GM18873 (cell line): ENCODE data around the gene KBTBD12.

Source experiments
- ATAC-seq: cut with Tn5 transposase; IDR thresholded peaks from one replicate; pipeline ENCODE4 v1.9.1; 2021; ENCODE audit warnings: mild to moderate bottlenecking, moderate library complexity, moderate number of reproducible peaks; ENCODE audit not compliant: unreplicated experiment, low FRiP score

The KBTBD12 gene

DNA sequence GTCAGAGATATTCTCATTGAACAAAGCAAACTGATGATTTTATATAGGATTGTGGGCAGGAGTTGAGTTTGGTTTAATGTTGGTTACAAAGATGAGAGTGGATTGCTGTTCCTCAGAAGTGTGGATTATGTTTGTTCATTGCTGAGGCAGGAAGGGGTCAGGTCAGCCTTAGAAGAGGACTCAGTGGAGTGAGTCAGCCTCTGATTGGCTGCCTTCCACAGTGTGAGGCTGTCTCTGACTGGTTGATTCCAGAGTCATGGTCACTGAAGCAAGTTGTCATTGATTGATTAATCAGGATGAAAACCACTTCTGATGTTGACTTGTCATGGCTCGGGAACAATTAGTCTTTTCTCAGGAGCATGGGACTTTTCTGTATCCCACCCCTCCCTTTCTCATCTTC, 36.2 kb downstream of the KBTBD12 start:
- no peak for ATAC-seq

DNA sequence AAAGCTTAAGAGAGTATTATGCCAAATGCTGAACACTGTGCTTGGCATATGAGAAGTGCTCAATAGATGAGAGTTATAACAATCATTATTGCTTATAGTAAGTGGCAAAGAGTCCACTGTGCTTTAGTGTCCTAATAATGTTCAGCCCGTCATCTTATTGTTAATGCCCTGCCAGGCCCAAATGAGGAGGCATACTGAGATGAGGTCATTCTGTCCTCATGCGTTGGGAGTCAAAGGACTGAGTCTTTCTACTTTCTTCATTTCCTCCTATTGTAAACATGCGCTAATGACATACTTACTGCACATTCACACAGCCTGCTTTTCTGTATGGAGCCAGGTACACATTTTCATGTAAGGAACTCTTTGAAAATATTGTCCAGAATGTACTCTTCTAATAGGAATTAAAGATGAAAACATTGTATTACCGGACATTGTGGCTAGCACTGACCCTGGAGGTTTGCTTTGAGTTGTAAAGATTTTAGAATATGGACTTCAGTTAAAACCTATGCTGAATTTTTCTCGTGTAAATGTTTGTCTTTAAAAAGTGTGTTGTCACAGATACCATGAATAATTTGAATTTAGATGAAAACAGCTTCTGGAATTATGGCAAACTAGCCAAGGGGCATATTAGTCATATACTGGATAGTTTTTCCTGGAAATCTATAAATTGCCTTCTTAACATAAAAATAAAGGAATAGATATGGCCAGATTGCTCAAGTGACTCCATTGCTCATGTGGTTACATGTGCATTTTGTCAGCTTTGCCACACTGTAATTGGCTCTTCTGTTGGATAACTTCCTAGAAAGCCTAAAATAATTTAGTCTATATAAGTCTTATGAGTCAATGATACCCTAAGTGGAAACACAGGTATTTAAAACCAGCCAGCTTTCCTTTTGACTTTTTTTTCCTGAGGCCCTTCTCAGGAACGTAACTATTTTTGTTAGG, 38.3 kb downstream of the KBTBD12 start:
- no peak for ATAC-seq

DNA sequence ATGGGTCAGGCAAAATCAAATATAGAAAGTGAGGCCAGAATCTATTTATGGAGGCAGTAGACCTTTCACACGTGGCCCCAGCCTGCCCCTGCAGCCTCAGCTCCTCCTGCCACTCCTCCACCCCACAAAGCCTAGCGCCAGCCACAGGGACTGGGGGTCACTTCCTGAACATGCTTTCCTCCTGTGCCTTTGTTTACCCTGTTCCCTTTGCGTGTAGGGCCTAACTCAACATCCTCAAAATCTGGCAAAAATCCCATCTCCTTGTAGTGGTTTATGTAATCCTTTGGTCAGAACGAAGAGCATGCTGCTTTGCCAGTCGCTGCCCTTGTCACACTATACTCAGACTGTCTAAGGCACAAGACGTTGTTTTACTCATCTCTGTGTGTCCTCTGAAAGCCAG, 39.6 kb downstream of the KBTBD12 start:
- ATAC-seq, result no peak

DNA sequence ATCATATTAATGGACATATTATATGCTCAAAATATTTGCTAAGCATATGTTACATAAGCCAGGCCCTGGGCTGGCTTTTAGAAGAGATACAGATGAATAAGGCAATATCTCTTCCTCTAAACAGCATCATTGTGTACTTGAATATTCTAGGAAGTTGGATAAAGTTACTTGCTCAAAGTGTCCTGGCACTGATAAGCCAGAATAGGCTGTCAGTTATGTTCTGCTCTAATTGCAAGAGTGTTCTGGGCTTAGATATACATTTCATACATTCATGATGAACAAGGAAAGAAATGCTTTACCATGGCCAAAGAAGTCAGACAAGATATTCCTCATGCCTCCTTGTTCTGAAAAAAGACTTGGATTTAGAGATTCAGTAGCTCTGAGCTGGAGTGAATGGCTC, 40.7 kb downstream of the KBTBD12 start:
- ATAC-seq, result no peak

DNA sequence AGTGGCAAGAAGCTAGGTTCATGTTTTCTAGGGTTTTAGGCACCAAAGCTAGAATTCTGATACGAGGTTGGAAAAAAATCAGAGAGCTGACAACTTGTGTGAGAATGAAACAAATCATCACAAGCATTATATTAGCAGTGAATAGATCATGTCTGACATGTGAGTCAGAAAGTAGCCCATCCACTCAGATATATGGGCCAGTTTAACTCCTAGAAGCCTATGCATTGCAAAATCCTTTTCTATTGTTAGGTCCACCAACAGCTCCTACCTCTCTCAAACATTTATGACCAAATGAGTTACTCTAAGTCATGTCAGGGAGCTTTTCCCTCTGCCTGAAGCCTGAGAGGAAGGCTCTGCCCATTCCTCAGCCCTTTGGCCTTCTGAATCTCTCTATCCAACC, 44.0 kb downstream of the KBTBD12 start:
- ATAC-seq, result no peak

DNA sequence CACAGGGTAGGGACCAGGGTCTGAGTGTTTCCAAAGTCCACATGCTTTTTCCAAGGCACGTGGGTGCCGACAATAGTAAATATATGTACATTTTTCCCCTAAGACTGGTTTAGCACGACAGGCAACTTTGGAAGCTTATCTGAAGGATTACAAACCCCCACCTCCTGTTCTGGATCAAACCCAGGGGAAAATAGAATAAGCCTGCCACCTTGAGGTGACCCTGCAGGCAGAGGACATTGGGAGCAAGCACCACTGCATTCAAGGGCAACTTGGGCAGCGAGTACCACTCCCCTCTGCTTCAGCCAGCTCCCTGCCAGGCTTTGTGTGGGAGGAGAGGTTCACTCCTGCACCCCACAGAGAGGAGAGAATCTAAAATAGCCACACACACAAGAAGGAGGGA, 44.8 kb downstream of the KBTBD12 start:
- no peak for ATAC-seq

DNA sequence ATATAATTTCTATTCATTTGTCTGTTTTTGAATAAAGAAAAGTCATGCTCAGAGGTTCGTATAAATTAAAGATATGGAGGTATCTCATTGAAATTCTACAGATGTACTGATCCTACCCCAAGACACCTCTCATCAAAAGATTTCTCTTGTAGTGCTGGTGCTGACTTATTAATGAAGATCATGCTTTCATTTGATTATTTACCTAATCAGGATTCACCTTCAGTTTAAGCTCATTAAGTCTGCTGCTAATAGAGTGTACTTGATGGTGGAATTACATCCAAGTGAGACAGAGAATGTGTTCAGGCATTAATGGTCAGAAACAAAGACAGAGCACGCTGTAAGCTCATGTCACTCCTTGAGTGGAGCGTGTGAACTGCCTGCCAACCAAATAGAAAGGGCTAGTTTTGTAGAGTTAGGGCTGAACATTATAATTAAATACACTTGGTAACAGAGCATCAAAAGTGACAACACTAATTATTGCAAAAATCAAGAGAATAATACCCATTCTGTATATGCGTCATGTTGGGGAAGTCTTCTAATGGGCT, 45.5 kb downstream of the KBTBD12 start:
- ATAC-seq, result no peak

DNA sequence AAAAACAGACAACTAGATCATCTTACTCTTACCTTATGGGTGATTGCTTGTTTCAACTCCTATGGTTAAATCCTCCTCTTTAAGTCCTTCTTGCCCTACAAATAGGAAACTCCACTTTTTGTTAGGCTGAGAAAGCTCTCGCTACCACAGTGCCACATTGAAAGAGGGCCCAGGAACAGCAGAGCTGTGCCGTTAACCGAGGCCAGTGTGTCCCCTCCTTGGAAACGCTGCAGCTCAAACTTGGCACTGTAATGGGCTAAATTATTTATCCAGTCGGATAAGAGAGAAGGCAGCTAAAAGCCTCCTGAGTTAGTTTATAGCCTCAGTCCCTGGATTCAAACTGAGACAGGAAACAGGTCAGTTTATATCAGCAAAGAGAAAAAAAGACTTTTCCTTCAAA, 46.1 kb downstream of the KBTBD12 start:
- no peak for ATAC-seq

DNA sequence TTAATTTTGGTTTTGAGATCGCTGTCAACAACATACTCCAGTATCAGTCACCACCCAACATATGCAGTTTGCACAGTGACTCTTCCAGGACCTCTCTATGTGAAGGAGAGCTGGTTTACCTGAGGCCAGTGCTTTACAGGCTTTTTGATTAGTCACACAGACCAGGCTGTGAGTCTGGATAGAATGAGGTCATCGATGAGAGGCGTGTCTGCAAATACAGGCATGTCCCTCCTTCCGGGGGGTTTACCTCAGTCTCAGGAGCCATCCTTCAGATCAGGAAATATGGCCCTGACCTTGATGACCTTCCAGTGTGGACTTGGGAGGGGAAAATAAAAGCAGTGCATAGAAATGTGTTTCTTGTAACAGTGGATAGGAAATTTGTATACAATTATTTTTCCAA, 46.9 kb downstream of the KBTBD12 start:
- ATAC-seq, result no peak

DNA sequence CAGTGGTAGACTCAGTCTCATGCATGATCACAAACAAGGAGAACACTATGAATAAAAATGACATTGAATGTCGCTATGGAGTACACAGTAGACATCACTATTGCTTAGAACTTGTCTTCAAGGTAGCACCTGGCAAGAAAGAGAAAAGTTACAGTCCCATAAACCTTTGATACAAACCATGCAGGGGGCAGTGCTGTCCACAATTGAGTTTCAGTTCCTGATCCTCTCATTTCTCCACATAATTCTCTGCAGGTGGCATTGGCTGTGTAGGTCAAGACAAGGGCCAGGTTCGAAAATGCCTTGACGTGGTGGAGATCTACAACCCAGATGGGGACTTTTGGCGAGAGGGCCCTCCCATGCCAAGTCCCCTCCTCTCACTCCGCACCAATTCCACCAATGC, 47.9 kb downstream of the KBTBD12 start:
- no peak for ATAC-seq

DNA sequence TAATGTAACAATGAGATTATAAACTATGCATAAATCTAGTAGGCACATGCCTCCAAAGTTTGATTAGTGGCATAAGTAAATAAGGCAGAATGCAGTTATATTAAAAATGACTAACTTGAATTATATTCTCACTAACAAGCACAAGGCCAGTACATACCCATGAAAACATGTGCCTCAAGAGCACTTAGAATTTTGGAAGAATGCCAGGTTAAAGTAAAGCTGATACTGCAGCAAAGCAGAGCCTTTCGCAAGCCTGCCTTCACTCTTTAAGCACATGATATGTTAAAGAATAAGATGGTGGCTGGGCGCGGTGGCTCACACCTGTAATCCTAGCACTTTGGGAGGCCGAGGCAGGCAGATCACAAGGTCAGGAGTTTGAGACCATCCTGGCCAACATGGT, 49.0 kb downstream of the KBTBD12 start:
- no peak for ATAC-seq

DNA sequence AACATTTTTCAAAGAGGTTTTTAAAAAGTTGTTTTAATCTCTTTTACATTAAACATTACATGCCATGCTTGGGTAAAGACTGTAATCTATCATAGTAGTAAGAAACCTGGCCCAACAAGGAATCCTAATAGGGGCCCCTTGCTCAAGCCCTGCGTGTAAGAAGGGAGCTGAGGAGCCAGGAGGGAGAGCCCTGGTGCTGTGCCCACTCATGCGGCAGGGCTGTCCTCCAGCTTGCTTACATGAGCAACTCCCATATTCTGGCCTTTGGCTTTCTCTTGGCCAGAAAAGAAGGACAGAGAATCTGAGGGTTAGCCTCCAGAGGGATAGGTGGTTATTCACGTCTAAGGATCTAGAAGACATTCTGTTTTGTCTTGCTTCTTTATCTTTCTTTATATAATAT, 49.8 kb downstream of the KBTBD12 start:
- ATAC-seq, result no peak

DNA sequence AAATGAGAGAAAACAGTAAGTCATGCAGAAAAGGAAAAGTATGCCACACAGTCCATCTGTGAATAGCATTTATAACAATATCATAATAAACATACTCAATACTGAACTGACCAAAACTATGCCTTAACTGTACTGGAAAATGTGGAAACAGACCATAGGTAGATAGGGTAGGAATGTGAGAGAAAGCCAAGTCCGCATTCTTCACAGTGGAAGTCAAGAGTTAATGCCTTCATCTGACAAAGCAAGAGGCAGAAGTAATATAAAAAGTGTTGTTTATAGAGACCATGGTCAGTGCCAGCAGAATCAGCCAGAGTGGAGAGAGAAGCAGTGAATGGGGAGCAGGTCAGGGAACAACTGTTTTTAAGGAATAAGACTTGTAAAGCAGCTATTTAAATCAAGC, 52.3 kb downstream of the KBTBD12 start:
- no peak for ATAC-seq

DNA sequence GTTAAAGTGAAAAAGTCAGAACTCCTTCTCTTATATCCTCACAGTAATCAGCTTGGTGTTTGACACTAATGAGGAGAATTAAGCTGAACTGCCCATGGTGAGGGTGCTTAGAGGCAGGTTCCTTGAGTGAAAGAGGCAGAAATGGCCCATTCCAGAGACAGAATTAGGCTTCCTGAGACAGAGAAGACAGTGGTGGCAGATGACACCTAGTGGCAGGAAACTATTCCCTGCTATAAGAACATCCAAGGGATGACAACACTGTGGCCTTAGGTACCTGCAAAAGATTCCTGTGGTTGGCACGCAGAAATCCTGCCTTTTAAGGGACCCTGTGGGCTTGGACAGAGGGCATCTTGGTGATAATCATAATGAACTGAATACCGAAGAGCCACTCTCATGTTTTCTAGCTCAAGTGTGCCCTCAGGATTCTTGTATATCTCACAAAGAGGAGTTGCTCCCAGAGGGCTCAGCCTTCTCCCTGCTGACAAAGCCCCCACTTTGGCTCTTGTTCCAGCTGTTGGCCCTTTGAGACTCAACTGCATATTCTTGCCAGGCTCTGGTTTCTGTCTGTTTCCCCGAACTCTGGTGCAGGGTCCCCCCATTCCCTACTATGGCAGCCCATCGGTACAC, 56.0 kb downstream of the KBTBD12 start:
- ATAC-seq, result no peak

DNA sequence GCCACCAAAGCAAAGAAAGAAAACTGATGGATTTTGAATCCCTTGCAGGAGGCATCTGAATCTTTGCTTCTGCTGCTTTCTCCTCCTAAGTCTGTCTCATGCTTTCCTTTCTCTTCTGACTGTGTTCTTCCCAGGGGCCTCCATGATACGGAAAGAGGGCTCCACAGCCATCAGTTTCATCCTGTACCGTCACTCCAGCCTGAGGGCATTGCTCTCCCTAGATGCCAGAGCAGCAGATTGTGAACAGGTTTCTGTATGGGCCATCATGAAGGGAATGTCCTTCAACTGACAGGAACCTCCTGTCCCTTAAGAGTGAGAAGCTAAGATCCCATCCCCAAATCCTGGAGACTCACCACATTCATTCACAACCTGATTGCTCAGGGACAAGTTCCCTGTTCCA, 59.2 kb downstream of the KBTBD12 start:
- no peak for ATAC-seq

DNA sequence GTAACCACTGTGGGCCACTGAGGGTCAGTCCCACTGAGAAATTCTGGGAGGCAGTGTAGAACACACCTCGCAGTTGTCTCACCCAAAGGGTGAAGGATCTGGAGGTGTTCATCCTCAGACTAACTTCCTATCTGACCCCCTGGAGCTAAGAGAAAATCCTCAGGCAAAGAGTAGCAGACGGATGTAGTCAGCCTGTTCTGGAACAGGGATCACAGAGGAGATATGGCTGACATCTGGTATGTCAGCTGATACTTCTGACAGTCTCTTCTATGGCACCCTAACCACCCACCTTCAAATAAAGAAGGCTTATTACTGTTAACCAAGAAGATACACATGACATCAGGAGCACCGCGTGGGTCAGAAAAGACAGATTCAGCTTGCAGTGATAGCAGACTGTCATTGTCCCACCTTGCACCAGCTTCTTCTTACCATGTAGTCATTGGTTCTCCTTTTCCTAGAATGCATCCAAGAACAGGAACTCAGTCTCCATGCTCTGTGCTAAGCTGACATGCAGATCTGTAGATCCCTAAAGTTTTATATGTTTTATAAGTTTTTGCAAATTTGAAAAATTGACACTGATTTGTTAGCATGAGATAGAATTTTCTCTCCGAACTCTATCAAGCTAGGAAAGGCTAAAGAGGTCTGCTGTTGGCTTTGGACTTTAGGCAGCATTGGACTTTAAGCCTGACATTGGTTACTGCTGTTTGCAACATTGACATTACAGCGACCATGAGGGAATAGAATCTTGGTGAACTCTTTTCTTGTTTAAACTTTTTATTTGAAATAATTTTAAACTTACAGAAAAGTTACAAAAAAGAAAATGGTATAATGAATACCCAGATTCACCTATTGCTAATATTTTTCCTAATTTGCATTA, 60.4 kb downstream of the KBTBD12 start:
- ATAC-seq, result no peak

DNA sequence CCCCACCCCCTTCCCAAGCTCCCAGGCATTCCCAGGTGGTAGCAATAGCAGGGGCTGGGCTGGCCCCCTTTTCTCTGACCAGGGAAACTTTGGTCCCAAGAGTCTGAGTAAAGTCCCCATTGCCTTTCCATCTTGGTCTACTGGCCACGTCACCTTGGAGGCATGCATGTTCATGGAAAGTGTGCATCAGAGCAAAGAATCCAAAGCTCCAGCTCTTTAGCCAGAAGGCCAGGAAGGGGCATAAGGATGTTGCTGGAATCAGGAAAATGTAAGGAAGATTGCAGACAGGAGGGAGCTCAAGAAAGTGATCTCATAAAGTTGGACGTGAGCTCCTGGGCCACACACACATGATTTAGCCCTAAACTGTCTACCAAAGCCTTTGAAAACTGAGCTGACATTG, 63.6 kb downstream of the KBTBD12 start:
- ATAC-seq, result no peak

DNA sequence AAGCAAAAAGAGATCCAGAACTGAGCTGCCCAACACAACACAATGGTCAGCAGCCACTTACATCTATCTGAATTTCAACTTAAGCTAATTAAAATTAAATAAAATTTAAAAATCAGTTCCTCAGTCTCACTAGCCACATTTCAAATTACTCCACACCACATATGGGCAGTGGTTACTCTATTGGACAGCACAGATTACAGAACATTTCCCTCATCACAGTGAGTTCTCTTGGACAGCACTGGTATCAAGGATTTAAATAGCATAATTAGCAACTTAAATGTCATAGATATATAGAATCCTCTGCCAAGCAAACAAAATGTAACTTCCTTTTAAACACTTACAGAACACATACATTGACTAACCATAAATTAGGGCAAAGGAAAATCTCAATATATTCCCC, 64.4 kb downstream of the KBTBD12 start:
- no peak for ATAC-seq

DNA sequence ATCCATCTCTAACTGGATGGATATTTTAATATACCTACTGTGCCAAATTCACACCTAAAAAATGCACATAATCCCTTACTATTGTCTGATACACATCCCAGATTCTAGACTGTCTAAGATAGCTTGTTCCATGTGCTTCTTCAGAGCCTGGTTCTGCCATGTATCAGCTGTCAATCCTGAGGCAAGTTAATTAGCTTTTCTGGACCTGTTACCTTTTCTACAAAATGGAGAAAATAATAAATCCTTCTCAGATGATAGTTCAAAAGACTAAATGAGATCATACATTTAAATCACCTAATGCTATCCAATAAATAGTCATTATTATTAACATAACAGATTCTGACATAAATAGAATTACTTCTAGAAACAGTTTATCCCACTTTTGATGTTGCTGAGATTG, 66.1 kb downstream of the KBTBD12 start:
- no peak for ATAC-seq

DNA sequence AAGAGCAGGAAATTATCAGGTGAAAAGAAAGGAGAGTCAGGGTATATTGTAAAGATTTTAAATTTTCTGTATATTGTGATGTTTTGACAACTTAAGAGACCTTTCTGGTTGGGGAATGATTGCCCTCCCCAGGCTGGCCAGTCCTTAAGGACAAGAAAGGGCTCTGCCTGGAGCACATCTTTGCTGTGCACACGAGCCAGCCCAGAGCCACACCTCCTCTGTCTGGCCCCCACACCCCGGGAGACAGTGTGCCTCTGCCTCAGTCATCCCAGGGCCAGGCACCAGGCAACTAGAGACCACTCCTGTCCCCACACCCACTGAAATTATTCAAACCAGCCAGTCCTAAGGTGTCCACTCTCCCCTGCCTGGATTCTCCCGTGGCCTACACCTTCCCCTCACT, 67.1 kb downstream of the KBTBD12 start:
- ATAC-seq, result no peak
